ENCODE results near the gene MAFF. TPM values are rescaled to one million over a fixed set of nuclear protein-coding genes. Genes with fewer than 3 reads are reported as not detected.

MAFF gene
- polyA plus RNA-seq, 1 of the 3 experiments (the other 2 are of a cell fraction), result 7.9 TPM

DNA sequence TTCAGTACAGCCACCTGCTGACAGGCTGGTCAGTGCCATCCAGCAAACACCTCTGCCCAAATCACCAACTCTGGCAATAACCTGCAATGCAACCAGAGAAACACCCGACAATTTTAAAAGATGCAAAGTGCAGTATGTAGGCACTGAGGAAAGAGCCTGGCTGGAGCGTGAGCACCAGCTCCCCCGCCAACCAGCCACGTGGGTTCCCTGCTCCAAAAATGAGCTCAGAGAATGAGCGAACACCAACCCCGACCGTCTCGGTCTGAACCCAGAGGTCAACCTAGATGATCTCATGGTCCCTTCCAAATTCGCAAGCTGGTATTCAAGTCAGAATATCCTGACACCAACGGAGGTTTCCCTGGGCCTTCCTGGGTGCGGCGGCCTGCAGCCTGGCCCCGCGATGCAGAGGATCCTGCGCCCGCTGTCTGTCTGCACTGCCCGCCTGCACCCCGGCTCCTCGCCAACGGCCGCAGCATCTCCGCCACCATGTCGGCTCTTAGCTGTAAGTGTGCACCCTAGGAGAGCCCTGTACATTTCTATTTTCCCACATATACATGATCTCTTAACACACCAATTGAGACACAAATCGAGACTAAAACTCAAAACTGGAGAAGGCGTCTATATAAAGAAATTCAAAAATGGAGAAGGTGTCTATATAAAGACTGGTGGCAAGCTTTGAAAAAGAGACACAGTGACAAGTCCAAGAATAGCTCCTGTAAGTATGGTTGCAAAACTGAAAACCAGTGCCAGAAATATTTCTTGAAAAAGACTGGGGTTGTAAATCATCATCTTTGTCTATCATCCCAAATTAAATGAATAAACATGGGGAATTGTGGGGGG is 48.2 kb downstream of the MAFF start:
- CTCF ChIA-PET, result no interaction called here
- Histone ChIP-seq H3K4me1 (ENCODE audit: control insufficient read depth in 1 of 2, insufficient read depth in 2 of 2, low read depth in 1 of 2, low read length in 1 of 2) (no peaks in the 10 kb centered on the region), H3K9ac (no peak overlapping the region), H3K36me3 (replicated peaks in 1 of 2; ENCODE audit: control insufficient read depth in 1 of 2, insufficient read depth in 2 of 2, low read length in 1 of 2) (peaks cover 0 to 4% of the 10 kb centered on the region in 2 experiments), H3K27ac (ENCODE audit: low read depth in 2 of 2, low read length in 1 of 2) (no peak overlapping the region), H3K9me2 (no peaks in the 10 kb centered on the region), H4K20me1 (ENCODE audit: insufficient read depth) (no peaks in the 10 kb centered on the region), H2AFZ (ENCODE audit: low read depth) (no peak overlapping the region), H3K9me3 (no peaks in the 10 kb centered on the region), H3K79me2 (ENCODE audit: insufficient read depth) (peaks cover 68% of the 10 kb centered on the region), H3K4me3 (ENCODE audit: low read depth in 2 of 2, low read length in 1 of 2) (no peak overlapping the region), H3K27me3 (ENCODE audit: insufficient read depth) (no peaks in the 10 kb centered on the region), H3K4me2 (no peak overlapping the region), H3F3A (replicated peaks; ENCODE audit: insufficient read depth) (no peaks in the 10 kb centered on the region)
- POLR2A ChIA-PET, result no interaction called here
- no peak for TF ChIP-seq NRF1 (IDR thresholded peaks at IDR 0.05; ENCODE audit: low read depth, low read length)
- 97% methylated on average over 11 of the region's 25 CpGs for WGBS (ENCODE audit: low lambda C conversion rate)
- DNase-seq, result no peak

DNA sequence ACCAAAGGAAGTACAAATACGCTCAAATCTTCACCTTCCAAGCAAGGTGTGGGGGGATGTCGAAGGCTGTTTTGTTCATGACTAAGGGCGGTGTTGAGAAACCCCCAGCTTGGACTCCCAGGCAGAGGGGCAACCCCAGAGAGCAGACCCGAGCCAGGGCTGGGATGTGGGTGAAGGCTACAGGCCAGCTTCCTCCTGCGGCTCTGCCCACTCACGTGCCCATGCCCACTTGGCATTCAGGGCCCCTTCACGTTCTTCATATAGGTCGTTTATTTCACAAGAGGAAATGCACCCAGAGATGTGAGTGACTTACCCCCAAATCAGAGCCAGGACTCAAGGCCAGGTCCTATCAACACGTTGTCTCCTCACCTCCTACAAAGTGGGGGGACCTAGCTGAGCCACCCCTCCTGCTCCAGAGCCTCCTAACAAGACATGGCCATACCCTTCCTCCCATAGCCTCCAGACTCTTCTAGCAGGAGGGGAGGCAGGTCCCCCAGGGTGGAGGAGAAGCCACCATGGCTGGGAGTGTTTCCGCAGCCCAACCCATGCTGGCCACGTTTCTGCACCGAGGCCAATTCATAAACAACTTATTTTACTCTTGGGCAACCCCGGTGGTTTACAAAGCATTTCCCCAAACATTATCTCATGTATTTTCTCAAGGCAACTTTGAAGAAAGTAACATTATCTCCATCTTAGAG is 49.0 kb downstream of the MAFF start:
- ChIA-PET POLR2A (no interaction called here), CTCF (no interaction called here)
- peaks cover 0 to 4% of the 10 kb centered on the region in 2 experiments for H3K36me3 ChIP-seq (replicated peaks in 1 of 2; ENCODE audit: control insufficient read depth in 1 of 2, insufficient read depth in 2 of 2, low read length in 1 of 2)
- H3K9me3 ChIP-seq, result no peaks in the 10 kb centered on the region
- H3K9me2 ChIP-seq, result no peaks in the 10 kb centered on the region
- no peaks in the 10 kb centered on the region for H3K27me3 ChIP-seq (ENCODE audit: insufficient read depth)
- TF ChIP-seq MEF2A (IDR thresholded peaks at IDR 0.05; ENCODE audit: borderline replicate concordance, low read depth) (no peak), NFIC (IDR thresholded peaks at IDR 0.05; ENCODE audit: borderline replicate concordance) (no peak), RFX5 (IDR thresholded peaks at IDR 0.05; ENCODE audit: low read length) (no peak), JUND (IDR thresholded peaks at IDR 0.05) (no peak), RAD21 (IDR thresholded peaks at IDR 0.05; ENCODE audit: low read length) (no peak)
- TF ChIP-seq, protein P1, sequence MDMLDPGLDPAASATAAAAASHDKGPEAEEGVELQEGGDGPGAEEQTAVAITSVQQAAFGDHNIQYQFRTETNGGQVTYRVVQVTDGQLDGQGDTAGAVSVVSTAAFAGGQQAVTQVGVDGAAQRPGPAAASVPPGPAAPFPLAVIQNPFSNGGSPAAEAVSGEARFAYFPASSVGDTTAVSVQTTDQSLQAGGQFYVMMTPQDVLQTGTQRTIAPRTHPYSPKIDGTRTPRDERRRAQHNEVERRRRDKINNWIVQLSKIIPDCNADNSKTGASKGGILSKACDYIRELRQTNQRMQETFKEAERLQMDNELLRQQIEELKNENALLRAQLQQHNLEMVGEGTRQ (IDR thresholded peaks at IDR 0.05; ENCODE audit: borderline replicate concordance, low read depth, low read length), result no peak
- TF ChIP-seq, protein P2, sequence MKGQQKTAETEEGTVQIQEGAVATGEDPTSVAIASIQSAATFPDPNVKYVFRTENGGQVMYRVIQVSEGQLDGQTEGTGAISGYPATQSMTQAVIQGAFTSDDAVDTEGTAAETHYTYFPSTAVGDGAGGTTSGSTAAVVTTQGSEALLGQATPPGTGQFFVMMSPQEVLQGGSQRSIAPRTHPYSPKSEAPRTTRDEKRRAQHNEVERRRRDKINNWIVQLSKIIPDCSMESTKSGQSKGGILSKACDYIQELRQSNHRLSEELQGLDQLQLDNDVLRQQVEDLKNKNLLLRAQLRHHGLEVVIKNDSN (IDR thresholded peaks at IDR 0.05; ENCODE audit: borderline replicate concordance, low read depth), result no peak
- H4K20me1 ChIP-seq (ENCODE audit: insufficient read depth), result no peaks in the 10 kb centered on the region
- H3K4me3 ChIP-seq (ENCODE audit: low read depth in 2 of 2, low read length in 1 of 2), result no peak overlapping the region
- H3K79me2 ChIP-seq (ENCODE audit: insufficient read depth), result peaks cover 75% of the 10 kb centered on the region
- no peaks in the 10 kb centered on the region for H3K4me1 ChIP-seq (ENCODE audit: control insufficient read depth in 1 of 2, insufficient read depth in 2 of 2, low read depth in 1 of 2, low read length in 1 of 2)
- H2AFZ ChIP-seq (ENCODE audit: low read depth), result no peak overlapping the region
- WGBS (ENCODE audit: low lambda C conversion rate), result 100% methylated on average over 6 of the region's 13 CpGs
- no peaks in the 10 kb centered on the region for H3F3A ChIP-seq (replicated peaks; ENCODE audit: insufficient read depth)
- H3K27ac ChIP-seq (ENCODE audit: low read depth in 2 of 2, low read length in 1 of 2), result no peak overlapping the region
- H3K4me2 ChIP-seq, result no peak overlapping the region
- no peak overlapping the region for H3K9ac ChIP-seq
- DNase-seq, result no peak

DNA sequence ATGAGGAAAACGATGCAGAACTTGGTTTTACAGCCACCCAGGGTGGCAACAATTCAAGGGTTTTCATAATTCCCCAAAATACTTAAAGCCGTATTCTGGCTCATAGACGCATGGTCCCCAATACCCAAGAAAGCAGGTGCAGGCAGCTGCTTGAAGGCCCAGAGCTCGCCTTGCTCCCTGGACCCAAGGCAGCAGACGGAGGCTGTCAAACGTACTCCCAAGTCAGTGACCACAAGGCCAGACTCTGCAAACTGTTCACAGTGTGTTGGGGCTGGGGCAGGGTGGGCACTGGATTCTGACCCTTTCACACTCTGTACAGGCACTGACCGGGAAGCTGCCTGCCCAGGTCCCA is 49.5 kb downstream of the MAFF start:
- Histone ChIP-seq H3K9me3 (no peaks in the 10 kb centered on the region), H3K27me3 (ENCODE audit: insufficient read depth) (no peaks in the 10 kb centered on the region), H2AFZ (ENCODE audit: low read depth) (no peak overlapping the region), H3F3A (replicated peaks; ENCODE audit: insufficient read depth) (no peaks in the 10 kb centered on the region), H3K27ac (ENCODE audit: low read depth in 2 of 2, low read length in 1 of 2) (no peak overlapping the region), H3K36me3 (replicated peaks in 1 of 2; ENCODE audit: control insufficient read depth in 1 of 2, insufficient read depth in 2 of 2, low read length in 1 of 2) (no peaks in the 10 kb centered on the region), H3K4me3 (ENCODE audit: low read depth in 2 of 2, low read length in 1 of 2) (no peak overlapping the region), H4K20me1 (ENCODE audit: insufficient read depth) (no peaks in the 10 kb centered on the region), H3K9me2 (no peaks in the 10 kb centered on the region), H3K4me1 (ENCODE audit: control insufficient read depth in 1 of 2, insufficient read depth in 2 of 2, low read depth in 1 of 2, low read length in 1 of 2) (no peaks in the 10 kb centered on the region), H3K4me2 (no peak overlapping the region), H3K79me2 (ENCODE audit: insufficient read depth) (peaks cover 81% of the 10 kb centered on the region), H3K9ac (no peak overlapping the region)
- ChIA-PET POLR2A (no interaction called here), CTCF (no interaction called here)
- DNase-seq, result no peak
- WGBS (ENCODE audit: low lambda C conversion rate), result 97% methylated on average over 5 of the region's 7 CpGs
- TF ChIP-seq CHD2 (IDR thresholded peaks at IDR 0.05; ENCODE audit: low read length, partially characterized antibody), result no peak
- TF ChIP-seq, protein P3, sequence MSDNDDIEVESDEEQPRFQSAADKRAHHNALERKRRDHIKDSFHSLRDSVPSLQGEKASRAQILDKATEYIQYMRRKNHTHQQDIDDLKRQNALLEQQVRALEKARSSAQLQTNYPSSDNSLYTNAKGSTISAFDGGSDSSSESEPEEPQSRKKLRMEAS (IDR thresholded peaks at IDR 0.05; ENCODE audit: low read depth), result no peak
- TF ChIP-seq, protein P4, sequence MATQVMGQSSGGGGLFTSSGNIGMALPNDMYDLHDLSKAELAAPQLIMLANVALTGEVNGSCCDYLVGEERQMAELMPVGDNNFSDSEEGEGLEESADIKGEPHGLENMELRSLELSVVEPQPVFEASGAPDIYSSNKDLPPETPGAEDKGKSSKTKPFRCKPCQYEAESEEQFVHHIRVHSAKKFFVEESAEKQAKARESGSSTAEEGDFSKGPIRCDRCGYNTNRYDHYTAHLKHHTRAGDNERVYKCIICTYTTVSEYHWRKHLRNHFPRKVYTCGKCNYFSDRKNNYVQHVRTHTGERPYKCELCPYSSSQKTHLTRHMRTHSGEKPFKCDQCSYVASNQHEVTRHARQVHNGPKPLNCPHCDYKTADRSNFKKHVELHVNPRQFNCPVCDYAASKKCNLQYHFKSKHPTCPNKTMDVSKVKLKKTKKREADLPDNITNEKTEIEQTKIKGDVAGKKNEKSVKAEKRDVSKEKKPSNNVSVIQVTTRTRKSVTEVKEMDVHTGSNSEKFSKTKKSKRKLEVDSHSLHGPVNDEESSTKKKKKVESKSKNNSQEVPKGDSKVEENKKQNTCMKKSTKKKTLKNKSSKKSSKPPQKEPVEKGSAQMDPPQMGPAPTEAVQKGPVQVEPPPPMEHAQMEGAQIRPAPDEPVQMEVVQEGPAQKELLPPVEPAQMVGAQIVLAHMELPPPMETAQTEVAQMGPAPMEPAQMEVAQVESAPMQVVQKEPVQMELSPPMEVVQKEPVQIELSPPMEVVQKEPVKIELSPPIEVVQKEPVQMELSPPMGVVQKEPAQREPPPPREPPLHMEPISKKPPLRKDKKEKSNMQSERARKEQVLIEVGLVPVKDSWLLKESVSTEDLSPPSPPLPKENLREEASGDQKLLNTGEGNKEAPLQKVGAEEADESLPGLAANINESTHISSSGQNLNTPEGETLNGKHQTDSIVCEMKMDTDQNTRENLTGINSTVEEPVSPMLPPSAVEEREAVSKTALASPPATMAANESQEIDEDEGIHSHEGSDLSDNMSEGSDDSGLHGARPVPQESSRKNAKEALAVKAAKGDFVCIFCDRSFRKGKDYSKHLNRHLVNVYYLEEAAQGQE (IDR thresholded peaks at IDR 0.05; ENCODE audit: low read depth, low read length), result no peak
- TF ChIP-seq YY1 (IDR thresholded peaks at IDR 0.05; ENCODE audit: low read depth), result no peak
- no peak for TF ChIP-seq RAD21 (IDR thresholded peaks at IDR 0.05; ENCODE audit: low read length)
- no peak for TF ChIP-seq JUND (IDR thresholded peaks at IDR 0.05)
- TF ChIP-seq RCOR1 (IDR thresholded peaks at IDR 0.05; ENCODE audit: low read length), result no peak
- TF ChIP-seq, protein P2 (IDR thresholded peaks at IDR 0.05; ENCODE audit: borderline replicate concordance, low read depth), result no peak
- TF ChIP-seq RXRA (IDR thresholded peaks at IDR 0.05; ENCODE audit: borderline replicate concordance, low read depth), result no peak
- TF ChIP-seq NRF1 (IDR thresholded peaks at IDR 0.05; ENCODE audit: low read depth, low read length), result no peak
